CD4-positive, alpha-beta memory T cell (primary cell): ENCODE measurements around the gene C11orf98. TPM values are rescaled to one million over a fixed set of nuclear protein-coding genes. Genes with fewer than 3 reads are reported as not detected.

Experiments
- CTCF ChIA-PET: fragments of 350-600 bp; sonication (Branson Sonifier 250); formaldehyde crosslinking; loops from one replicate; lab custom pipeline; 2021; ENCODE audit warnings: inconsistent platforms; ENCODE audit not compliant: partially characterized antibody; lab: Charles Lee
- POLR2A ChIA-PET: fragments of 350-600 bp; sonication (Branson Sonifier 250); formaldehyde crosslinking; loops from one replicate; lab custom pipeline; 2021; ENCODE audit not compliant: partially characterized antibody; lab: Charles Lee
- DNase-seq, 5 donors: peaks; one replicate each; pipeline versions ENCODE4 v3.0.0 to v3.0.0-alpha.2; 2020 to 2022; ENCODE audit warnings: mixed read lengths in 1 of 5
- H3K27ac ChIP-seq: one replicate; pipeline ENCODE4 v1.7.0; 2013; ENCODE audit warnings: low read depth, low read length
- H3K27me3 ChIP-seq: 2 replicates; pipeline ENCODE4 v1.7.0; 2013; ENCODE audit warnings: mild to moderate bottlenecking, low read length, moderate library complexity; ENCODE audit not compliant: insufficient read depth
- H3K36me3 ChIP-seq: 2 replicates; pipeline ENCODE4 v1.7.0; 2013; ENCODE audit warnings: mild to moderate bottlenecking, low read length, moderate library complexity; ENCODE audit not compliant: insufficient read depth
- H3K4me1 ChIP-seq: 2 replicates; pipeline ENCODE4 v1.7.0; 2013; ENCODE audit warnings: mild to moderate bottlenecking, low read length, moderate library complexity; ENCODE audit not compliant: insufficient read depth
- H3K4me3 ChIP-seq, 2 donors: one replicate each; pipeline ENCODE4 v1.7.0; 2013; ENCODE audit warnings: low read length in 2 of 2, mild to moderate bottlenecking in 1 of 2
- H3K9me3 ChIP-seq, 2 donors: one replicate each; pipeline ENCODE4 v1.7.0; 2013; ENCODE audit warnings: low read length in 2 of 2, control low read depth in 1 of 2; ENCODE audit not compliant: control insufficient read depth in 1 of 2
- H3K27ac Mint-ChIP-seq, 7 donors: one replicate each; pipeline ENCODE4 v1.8.0; 2020 to 2021; ENCODE audit warnings: mixed read lengths in 7 of 7, mild to moderate bottlenecking in 6 of 7, inconsistent platforms in 3 of 7, moderate library complexity in 3 of 7
- H3K27me3 Mint-ChIP-seq, 2 donors: one replicate each; pipeline ENCODE4 v1.8.0; 2020 to 2021; ENCODE audit warnings: mixed read lengths in 2 of 2
- H3K36me3 Mint-ChIP-seq, 2 donors: one replicate each; pipeline ENCODE4 v1.8.0; 2020 to 2021; ENCODE audit warnings: mixed read lengths in 2 of 2, inconsistent platforms in 1 of 2, mild to moderate bottlenecking in 1 of 2
- H3K4me1 Mint-ChIP-seq, 4 donors: one replicate each; pipeline ENCODE4 v1.8.0; 2020 to 2021; ENCODE audit warnings: mixed read lengths in 4 of 4, mild to moderate bottlenecking in 1 of 4
- H3K4me3 Mint-ChIP-seq, 8 donors: one replicate each; pipeline ENCODE4 v1.8.0; 2020 to 2021; ENCODE audit warnings: mixed read lengths in 8 of 8, mild to moderate bottlenecking in 7 of 8, moderate library complexity in 6 of 8, inconsistent platforms in 3 of 8
- H3K9me3 Mint-ChIP-seq, 8 donors: one replicate each; pipeline ENCODE4 v1.8.0; 2020 to 2021; ENCODE audit warnings: mixed read lengths in 8 of 8, mild to moderate bottlenecking in 5 of 8, inconsistent platforms in 3 of 8, moderate library complexity in 1 of 8
- intact Hi-C: fragments of 100-400 bp; cut with micrococcal nuclease; formaldehyde crosslinking; loops from one replicate; pipeline ENCODE4 v1.15.1; 2023
- polyA plus RNA-seq, 2 donors: library from polyadenylated mRNA; unstranded; fragments of 300-500 nt; fragmentation: Illumina TruSeq; gene quantifications; one replicate each; pipeline ENCODE4 v1.2.3, GENCODE V29; 2021
- total RNA-seq, 2 experiments: library from RNA; stranded (reverse); gene quantifications; one replicate each; pipeline ENCODE4 v1.2.3, GENCODE V29; 2021

Gene C11orf98
- total and polyA plus RNA-seq, 4 experiments from 2014 or later: 48.9 to 94.9 (median 65.5) TPM

DNA sequence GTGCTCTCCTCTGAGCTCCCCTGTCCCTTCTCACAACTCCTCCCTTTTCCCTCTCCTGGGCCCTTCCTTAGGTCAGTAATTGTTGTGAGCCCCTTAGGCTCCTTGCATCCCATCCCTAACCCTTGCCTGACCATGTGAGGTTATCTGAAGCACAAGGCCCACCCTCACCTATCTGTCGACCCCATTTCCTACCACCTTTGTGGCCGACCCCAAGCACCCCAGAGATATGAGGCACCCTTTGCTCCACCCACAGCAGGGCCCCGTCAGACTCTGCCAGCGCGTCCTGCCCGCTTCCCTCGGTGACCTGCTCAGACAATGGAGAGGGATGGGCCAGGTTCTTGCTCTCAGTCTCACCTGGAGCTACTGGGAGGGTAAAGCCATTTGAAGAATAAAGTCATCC lies 43.8 kb upstream of the C11orf98 start:
- Mint-ChIP-seq H3K36me3 (peaks cover 9 to 41% of the 10 kb centered on the region in 2 donors), H3K4me1 (peaks cover 33 to 68% (median 52%) of the 10 kb centered on the region in 4 donors), H3K27me3 (no peaks in the 10 kb centered on the region), H3K27ac (peak overlapping the region; percentile 93 to 99 (median 99)), H3K4me3 (peak overlapping the region; percentile 90 to 98 (median 94)), H3K9me3 (no peaks in the 10 kb centered on the region)
- Histone ChIP-seq H3K27ac (peak overlapping the region; percentile 97), H3K27me3 (no peaks in the 10 kb centered on the region), H3K4me1 (peaks cover 67% of the 10 kb centered on the region), H3K36me3 (peaks cover 14% of the 10 kb centered on the region), H3K9me3 (no peaks in the 10 kb centered on the region), H3K4me3 (peak overlapping the region; percentile 70 to 77)
- intact Hi-C loops: loop anchor here (1.0 to 2.0 kb wide), 11 partner anchors 19 to 148 kb away; partner anchors contain the start of genes C11orf98, CSKMT, GANAB and HNRNPUL2
- CTCF ChIA-PET: interaction anchor here (0.6 to 3.0 kb wide), 6 partner anchors 15 to 284 kb away, joined by 3 to 11 read pairs (median 4); partner anchors contain the start of genes C11orf98, CSKMT, HNRNPUL2 and SLC3A2
- peak in 1 of 5 donors; percentile 58 for DNase-seq
- POLR2A ChIA-PET: interaction anchor here (0.7 to 14.3 kb wide), 39 partner anchors 8 to 306 kb away, joined by 3 to 283 read pairs (median 7); partner anchors contain the start of genes B3GAT3, C11orf98, CSKMT and EEF1G

DNA sequence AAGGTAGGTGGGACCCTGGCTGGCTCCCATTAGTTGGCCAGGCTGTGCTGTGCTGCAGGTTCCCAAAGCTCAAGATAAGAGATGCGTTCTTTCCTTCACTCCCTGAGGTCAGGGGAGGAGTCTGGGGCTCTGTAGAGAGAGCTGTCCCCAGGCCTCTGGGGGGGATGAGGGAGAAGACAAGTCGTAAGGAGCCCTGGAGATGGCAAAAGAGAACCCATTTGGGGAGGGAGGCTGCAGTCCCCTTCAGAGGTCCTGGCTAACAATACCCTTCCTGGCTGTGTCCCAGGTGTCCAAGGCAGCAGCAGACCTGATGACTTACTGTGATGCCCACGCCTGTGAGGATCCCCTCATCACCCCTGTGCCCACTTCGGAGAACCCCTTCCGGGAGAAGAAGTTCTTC lies 43.4 kb upstream of the C11orf98 start:
- H3K27me3 ChIP-seq: no peaks in the 10 kb centered on the region
- H3K27ac ChIP-seq: peak overlapping the region; percentile 97
- peak overlapping the region; percentile 70 to 77 for H3K4me3 ChIP-seq
- intact Hi-C loops: loop anchor here (2.0 kb wide), 2 partner anchors 124 to 132 kb away; partner anchors contain the start of genes STX5 and TEX54
- H3K4me1 ChIP-seq: peaks cover 63% of the 10 kb centered on the region
- no peaks in the 10 kb centered on the region for H3K9me3 ChIP-seq
- Mint-ChIP-seq H3K9me3 (no peaks in the 10 kb centered on the region), H3K27ac (peak overlapping the region; percentile 93 to 99 (median 99)), H3K27me3 (no peaks in the 10 kb centered on the region), H3K36me3 (peaks cover 5 to 37% of the 10 kb centered on the region in 2 donors), H3K4me3 (peak overlapping the region; percentile 90 to 98 (median 94)), H3K4me1 (peaks cover 30 to 64% (median 49%) of the 10 kb centered on the region in 4 donors)
- ChIA-PET POLR2A (interaction anchor here (0.9 to 14.3 kb wide), 33 partner anchors 7 to 173 kb away, joined by 3 to 283 read pairs (median 11); partner anchors contain the start of genes B3GAT3, C11orf98, CSKMT and EML3), CTCF (interaction anchor here (0.9 to 1.7 kb wide), 3 partner anchors 19 to 284 kb away, joined by 3 to 4 read pairs (median 4); partner anchors contain the start of genes C11orf98, CSKMT and HNRNPUL2)
- DNase-seq: no peak
- H3K36me3 ChIP-seq: peaks cover 10% of the 10 kb centered on the region

DNA sequence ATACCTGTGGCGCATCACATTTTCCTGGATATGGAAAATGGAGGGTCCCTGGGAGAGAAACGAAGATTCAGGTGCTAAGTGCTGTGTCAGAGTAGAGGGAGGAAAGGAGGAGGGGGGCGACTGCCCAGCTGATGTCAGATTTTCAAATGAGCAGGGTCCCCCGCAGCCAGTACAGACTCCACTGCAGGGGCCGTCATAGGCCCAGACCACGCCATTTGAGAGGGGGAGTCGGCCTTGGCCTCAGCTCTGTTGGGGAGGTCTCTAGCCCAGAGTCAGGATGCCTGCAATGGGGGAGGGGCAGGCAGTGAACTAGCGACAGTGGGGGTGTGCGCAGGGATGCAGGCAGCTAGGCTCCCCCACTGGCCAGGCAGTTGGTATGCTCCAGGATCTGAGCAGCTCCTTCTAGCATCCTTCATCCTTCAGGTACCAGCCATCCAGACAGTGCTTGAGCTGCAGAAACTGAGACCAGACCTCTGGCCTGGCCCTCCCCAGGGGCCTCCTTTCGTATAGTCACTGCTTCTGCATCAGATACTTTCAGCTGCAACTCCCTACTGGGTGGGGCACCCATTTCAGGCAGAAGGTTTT lies 42.4 kb upstream of the C11orf98 start, which contains the start of the genes BSCL2 and GNG3:
Gene BSCL2 (minus strand): TSS at position 148 of the 585 bp plus-strand sequence. CDS start 229 bp downstream, outside the sequence.
Gene GNG3 (plus strand): TSS at position 400 of the 585 bp plus-strand sequence. CDS start 620 bp downstream, outside the sequence.
- no peaks in the 10 kb centered on the region for H3K9me3 Mint-ChIP-seq
- H3K36me3 ChIP-seq: peaks cover 8% of the 10 kb centered on the region
- intact Hi-C loops: no loop called here
- POLR2A ChIA-PET: interaction anchor here (0.8 to 14.3 kb wide), 20 partner anchors 16 to 174 kb away, joined by 3 to 283 read pairs (median 20); partner anchors contain the start of genes C11orf98, CSKMT, EML3 and GANAB
- H3K27me3 ChIP-seq: no peaks in the 10 kb centered on the region
- no peaks in the 10 kb centered on the region for H3K27me3 Mint-ChIP-seq
- peaks cover 23 to 54% (median 39%) of the 10 kb centered on the region in 4 donors for H3K4me1 Mint-ChIP-seq
- DNase-seq: no peak
- peak within 1 kb of the TSS; percentile 93 to 99 (median 99) for H3K27ac Mint-ChIP-seq
- peaks cover 4 to 28% of the 10 kb centered on the region in 2 donors for H3K36me3 Mint-ChIP-seq
- CTCF ChIA-PET: interaction anchor here (1.0 to 1.3 kb wide), 2 partner anchors 63 to 79 kb away, joined by 3 read pairs; no protein-coding TSS in a partner anchor
- peak within 1 kb of the TSS; percentile 97 for H3K27ac ChIP-seq
- no peaks in the 10 kb centered on the region for H3K9me3 ChIP-seq
- peak within 1 kb of the TSS; percentile 90 to 98 (median 94) for H3K4me3 Mint-ChIP-seq
- H3K4me3 ChIP-seq: peak within 1 kb of the TSS; percentile 70 to 86
- peaks cover 52% of the 10 kb centered on the region for H3K4me1 ChIP-seq

DNA sequence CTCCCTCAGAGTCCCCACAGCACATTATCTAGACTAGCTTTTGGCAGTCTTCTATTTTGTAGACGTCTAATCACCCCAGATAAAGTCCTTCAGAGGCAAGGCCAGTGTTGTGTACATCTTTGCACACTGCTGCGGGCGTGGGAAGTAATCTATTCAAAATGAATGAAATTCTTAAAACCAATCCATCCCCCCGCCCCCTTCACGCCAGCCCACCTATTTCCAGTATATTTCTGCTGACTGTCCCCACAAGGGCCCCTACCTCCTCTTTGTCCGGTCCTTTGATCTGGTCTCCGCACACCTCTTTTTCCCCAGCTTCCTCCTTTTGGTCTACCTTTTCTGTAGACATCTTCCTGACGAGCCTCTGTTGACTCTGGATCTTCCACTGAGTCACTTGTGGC lies 41.8 kb upstream of the C11orf98 start:
- Histone ChIP-seq H3K4me1 (peaks cover 50% of the 10 kb centered on the region), H3K27ac (peak overlapping the region; percentile 78), H3K36me3 (peaks cover 5% of the 10 kb centered on the region), H3K9me3 (no peaks in the 10 kb centered on the region), H3K27me3 (no peaks in the 10 kb centered on the region), H3K4me3 (peak overlapping the region; percentile 49 to 86)
- Mint-ChIP-seq H3K4me1 (peaks cover 21 to 51% (median 36%) of the 10 kb centered on the region in 4 donors), H3K9me3 (no peaks in the 10 kb centered on the region), H3K36me3 (peaks cover 3 to 24% of the 10 kb centered on the region in 2 donors), H3K4me3 (peak overlapping the region; percentile 69 to 95 (median 87)), H3K27me3 (no peaks in the 10 kb centered on the region), H3K27ac (peak overlapping the region; percentile 77 to 98 (median 84))
- CTCF ChIA-PET: interaction anchor here (1.0 to 1.9 kb wide), 5 partner anchors 11 to 80 kb away, joined by 3 to 11 read pairs (median 5); no protein-coding TSS in a partner anchor
- DNase-seq: no peak
- intact Hi-C loops: no loop called here
- POLR2A ChIA-PET: interaction anchor here (0.7 to 14.3 kb wide), 29 partner anchors 10 to 1564 kb away, joined by 3 to 283 read pairs (median 6); partner anchors contain the start of genes AHNAK, B3GAT3, C11orf98 and CSKMT

DNA sequence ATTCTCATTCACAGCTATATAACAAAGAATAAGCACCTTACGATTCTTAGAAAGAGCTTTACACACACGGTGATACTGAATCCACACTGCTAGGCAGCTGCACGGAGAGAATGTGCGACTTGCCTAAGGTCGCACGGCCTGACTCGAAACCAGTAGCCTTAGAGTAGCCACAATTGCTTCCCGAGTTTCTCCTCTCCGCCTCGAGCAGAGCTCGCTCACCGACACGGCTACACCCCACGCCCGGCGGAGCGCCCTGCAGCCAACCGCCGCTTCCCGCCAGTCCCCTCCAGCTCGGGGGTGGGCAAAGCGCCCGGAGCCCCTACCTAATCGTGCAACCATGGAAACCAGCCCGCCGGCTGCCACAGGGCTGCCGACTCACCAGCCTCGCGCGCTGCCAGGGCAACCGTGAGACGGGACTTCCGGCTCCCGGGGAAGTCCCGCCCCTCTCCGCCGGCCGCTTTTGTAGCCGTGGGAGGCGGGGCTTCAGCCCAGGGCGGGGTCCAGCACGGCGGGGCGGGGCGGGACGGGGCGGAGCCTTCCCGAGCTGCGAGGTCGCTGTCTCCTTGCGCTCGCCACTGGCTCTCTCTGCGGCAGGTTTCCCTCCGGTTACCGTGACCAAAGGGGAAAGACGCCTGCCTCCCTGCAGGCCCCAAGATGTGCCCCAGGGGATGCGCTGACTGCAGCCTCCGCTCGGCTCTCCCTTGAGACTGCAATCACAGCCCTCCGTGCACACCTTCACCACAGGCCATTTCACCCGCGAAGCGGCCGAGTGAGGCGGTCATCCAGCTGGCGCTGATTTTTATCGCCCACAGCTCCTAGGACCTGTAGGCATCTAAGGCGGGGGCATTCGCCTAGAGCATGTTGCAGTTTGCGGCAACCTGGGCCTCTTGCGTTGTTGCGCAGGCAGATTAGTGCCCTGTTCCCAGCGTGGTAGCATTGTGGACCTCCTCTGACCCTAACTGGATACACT lies 41.2 kb upstream of the C11orf98 start:
- POLR2A ChIA-PET: interaction anchor here (0.6 to 14.3 kb wide), 33 partner anchors 10 to 1565 kb away, joined by 3 to 283 read pairs (median 6); partner anchors contain the start of genes AHNAK, B3GAT3, C11orf98 and CSKMT
- intact Hi-C loops: no loop called here
- H3K36me3 ChIP-seq: no peaks in the 10 kb centered on the region
- Mint-ChIP-seq H3K27ac (peak overlapping the region; percentile 91 to 98 (median 94)), H3K27me3 (no peaks in the 10 kb centered on the region), H3K9me3 (no peaks in the 10 kb centered on the region), H3K4me3 (peak overlapping the region; percentile 86 to 95 (median 89)), H3K4me1 (peaks cover 21 to 51% (median 36%) of the 10 kb centered on the region in 4 donors), H3K36me3 (peaks cover 4 to 21% of the 10 kb centered on the region in 2 donors)
- peak overlapping the region; percentile 69 to 86 for H3K4me3 ChIP-seq
- H3K27ac ChIP-seq: peak overlapping the region; percentile 78
- CTCF ChIA-PET: interaction anchor here (0.9 to 1.9 kb wide), 8 partner anchors 10 to 112 kb away, joined by 3 to 11 read pairs (median 4); no protein-coding TSS in a partner anchor
- no peaks in the 10 kb centered on the region for H3K9me3 ChIP-seq
- DNase-seq: peak; percentile 90 to 95 (median 91)
- H3K27me3 ChIP-seq: no peaks in the 10 kb centered on the region
- peaks cover 50% of the 10 kb centered on the region for H3K4me1 ChIP-seq

DNA sequence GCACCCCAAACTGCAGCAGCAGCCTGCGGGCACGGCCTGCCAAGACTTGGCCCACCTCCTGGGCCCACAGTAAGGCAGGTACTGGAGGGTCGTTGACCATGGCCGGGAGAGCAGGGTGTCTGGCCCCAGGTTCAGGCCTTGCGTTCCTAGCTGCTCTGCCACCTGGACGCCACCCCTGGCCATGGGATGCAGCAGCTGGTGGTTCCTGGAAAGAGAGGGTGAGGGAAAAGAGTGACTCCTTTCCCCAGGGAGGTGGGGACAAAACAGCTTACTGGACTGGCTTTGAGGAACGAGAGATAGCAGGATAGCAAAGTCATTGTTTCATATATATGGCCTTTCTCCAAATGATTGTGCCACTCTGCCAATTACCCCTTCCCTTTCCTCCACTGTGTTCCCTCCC lies 40.4 kb upstream of the C11orf98 start:
- Mint-ChIP-seq H3K9me3 (no peaks in the 10 kb centered on the region), H3K27me3 (no peaks in the 10 kb centered on the region), H3K4me3 (peak overlapping the region; percentile 86 to 95 (median 89)), H3K4me1 (peaks cover 21 to 48% (median 36%) of the 10 kb centered on the region in 4 donors), H3K36me3 (peaks cover 6 to 20% of the 10 kb centered on the region in 2 donors), H3K27ac (peak overlapping the region; percentile 91 to 96 (median 94))
- ChIA-PET CTCF (interaction anchor here (0.9 to 1.9 kb wide), 6 partner anchors 9 to 111 kb away, joined by 3 to 11 read pairs (median 4); no protein-coding TSS in a partner anchor), POLR2A (interaction anchor here (0.6 to 14.3 kb wide), 26 partner anchors 9 to 1566 kb away, joined by 3 to 283 read pairs (median 8); partner anchors contain the start of genes C11orf98, CSKMT, EEF1G and EML3)
- no peaks in the 10 kb centered on the region for H3K36me3 ChIP-seq
- no peak for DNase-seq
- H3K4me3 ChIP-seq: peak overlapping the region; percentile 69 to 86
- H3K4me1 ChIP-seq: peaks cover 46% of the 10 kb centered on the region
- intact Hi-C loops: no loop called here
- H3K27ac ChIP-seq: peak overlapping the region; percentile 78
- H3K27me3 ChIP-seq: no peaks in the 10 kb centered on the region
- no peaks in the 10 kb centered on the region for H3K9me3 ChIP-seq
